DND-41 (cell line): ENCODE results near the gene RMND5B.

ENCODE experiments used
- CTCF ChIP-seq: IDR thresholded peaks from 2 replicates; pipeline ENCODE4 v1.5.1; 2012; ENCODE audit warnings: borderline replicate concordance, low read length, moderate library complexity, mild to moderate bottlenecking; ENCODE audit not compliant: poor library complexity, severe bottlenecking; ENCODE audit errors: extremely low read depth
- EZH2 ChIP-seq: IDR thresholded peaks from 3 replicates; pipeline ENCODE4 v1.6.1; 2012; ENCODE audit warnings: borderline replicate concordance, low read depth, mild to moderate bottlenecking, moderate library complexity, low read length, inconsistent platforms; ENCODE audit not compliant: severe bottlenecking

DNA sequence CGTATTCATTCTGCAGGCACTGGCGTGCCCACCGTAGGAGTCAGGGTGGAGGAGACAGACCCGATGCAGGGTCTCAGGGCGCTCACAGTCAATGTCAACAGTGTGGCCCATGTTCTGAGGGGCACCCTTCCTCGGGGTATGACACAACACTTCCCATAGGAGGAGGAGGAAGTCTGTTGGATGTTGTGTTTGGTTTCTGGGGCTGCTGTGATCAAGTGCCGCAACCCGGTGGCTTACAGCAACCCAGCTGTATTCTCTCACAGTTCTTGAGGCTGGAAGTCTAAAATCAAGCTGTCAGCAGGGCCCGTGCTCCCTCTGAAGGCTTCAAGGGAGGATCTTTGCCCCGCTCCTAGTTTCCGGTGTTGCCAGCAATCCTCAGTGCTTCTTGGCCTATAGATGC lies 67.9 kb downstream of the RMND5B start:
- no peak for TF ChIP-seq EZH2
- no peak for TF ChIP-seq CTCF
